ENCODE measurements around the gene SLC16A14.
"Not testable (repeated sequence)": the region's sequence is repeated elsewhere in the genome, so short reads cannot be mapped to it uniquely, and the experiment has no call there.

The SLC16A14 gene, protein sequence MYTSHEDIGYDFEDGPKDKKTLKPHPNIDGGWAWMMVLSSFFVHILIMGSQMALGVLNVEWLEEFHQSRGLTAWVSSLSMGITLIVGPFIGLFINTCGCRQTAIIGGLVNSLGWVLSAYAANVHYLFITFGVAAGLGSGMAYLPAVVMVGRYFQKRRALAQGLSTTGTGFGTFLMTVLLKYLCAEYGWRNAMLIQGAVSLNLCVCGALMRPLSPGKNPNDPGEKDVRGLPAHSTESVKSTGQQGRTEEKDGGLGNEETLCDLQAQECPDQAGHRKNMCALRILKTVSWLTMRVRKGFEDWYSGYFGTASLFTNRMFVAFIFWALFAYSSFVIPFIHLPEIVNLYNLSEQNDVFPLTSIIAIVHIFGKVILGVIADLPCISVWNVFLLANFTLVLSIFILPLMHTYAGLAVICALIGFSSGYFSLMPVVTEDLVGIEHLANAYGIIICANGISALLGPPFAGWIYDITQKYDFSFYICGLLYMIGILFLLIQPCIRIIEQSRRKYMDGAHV

DNA sequence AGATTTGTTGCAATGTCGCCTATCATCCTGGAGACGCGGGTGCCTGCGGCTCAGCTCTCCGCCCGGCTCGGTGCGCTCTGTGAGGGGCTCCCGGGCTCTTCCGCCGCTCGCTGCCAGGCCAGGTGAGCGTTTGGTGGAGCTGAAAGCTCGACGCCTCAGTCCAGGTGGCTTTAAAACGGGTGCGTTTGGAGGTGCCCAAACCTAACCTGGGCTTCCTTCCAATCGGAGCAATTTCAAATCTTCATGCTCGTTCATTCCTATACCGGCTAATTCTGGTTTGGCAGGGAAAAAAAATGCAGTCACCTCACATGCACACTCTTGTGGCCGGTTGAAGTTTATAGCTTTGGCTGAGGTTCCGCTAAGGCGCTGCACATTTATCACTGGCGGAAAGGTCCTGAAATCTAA lies at the start of gene SLC16A14:
Gene SLC16A14 (minus strand): TSS at position 274 of the 405 bp plus-strand sequence. CDS start 9,572 bp downstream, outside the sequence.
- DNase-seq: peak; percentile 6 to 41

DNA sequence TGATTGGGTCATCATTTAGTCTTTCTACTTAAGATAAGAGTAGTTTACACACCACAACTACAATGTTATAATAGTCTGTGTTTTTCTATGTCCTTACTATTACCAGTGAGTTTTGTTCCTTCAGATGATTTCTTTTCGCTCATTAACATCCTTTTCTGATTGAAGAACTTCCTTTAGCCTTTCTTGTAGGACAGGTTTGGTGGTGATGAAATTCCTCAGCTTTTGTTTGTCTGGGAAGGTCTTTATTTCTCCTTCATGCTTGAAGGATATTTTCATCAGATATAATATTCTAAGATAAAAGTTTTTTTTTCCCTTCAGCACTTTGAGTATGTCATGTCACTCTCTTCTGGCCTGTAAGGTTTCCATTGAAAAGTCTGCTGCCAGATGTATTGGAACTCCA lies 38.0 kb upstream of the SLC16A14 start:
- DNase-seq: no peak

DNA sequence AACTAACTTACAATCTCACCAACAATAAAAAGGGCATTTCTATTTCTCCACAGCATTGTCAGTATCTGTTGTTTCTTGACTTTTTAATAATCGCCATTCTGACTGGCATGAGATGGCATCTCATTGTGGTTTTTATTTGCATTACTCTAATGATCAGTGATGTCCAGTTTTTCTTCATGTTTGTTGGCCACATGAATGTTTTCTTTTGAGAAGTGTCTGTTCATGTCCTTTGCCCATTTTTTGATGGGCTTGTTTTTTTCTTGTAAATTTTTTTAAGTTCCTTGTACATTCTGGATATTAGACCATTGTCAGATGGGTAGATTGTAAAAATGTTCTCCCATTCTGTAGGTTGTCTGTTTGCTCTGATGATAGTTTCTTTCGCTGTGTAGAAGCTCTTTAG lies 33.2 kb upstream of the SLC16A14 start:
- DNase-seq: not testable (repeated sequence)

DNA sequence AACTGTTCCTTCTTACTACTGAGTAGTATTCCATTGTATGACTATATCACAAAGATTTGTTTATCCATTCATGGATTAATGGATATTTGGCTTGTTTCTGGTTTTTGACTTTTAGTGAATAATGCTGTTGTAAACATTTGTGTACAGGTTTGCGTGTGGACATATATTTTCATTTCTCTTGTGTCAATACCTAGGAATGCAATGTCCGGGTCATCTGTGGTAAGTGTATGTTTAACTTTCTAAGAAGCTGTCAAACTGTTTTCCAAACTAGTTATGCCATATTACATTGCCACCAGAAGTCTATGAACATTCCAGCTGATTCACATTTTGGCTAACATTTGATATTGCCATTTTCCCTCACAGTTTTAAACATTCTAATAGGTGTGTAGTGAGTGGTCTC lies 29.1 kb upstream of the SLC16A14 start:
- DNase-seq: no peak

DNA sequence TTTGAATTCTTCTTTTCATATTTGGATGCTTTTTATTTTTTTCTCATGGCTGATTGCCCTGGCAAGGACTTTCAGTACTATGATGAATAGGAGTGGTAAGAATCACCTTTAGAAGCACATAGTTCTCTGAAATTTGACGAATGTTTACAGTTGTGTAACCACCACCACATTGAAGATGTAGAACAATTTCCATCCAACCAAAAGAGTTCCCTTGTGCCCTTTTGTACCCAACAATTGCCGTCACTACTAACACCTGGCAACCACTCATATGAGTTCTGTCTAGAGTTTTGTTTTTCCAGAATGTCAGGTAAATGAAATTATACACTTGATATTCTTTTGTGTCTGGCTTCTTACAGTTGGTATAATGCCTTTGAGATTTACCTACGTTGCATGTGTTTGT lies 28.7 kb upstream of the SLC16A14 start:
- DNase-seq: no peak

DNA sequence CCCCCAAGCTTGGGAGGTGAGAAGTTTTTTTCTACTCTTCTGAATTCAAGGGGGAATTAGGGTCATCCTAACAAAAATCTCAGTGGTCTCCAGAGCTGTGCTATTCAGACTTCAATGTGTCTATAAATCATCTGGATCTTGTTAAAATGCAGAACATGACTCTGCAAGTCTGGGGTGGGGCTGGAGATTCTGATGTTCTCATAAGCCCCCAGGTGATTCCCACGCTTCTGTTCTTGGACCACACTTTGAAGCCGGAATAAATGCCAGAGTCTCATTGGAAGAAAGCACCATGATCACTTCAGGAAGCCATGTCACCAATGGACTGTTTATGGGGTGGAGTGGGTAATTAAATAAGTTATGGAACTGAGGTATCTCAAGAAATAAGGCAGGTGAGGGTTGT lies 22.2 kb upstream of the SLC16A14 start:
- DNase-seq: no peak

DNA sequence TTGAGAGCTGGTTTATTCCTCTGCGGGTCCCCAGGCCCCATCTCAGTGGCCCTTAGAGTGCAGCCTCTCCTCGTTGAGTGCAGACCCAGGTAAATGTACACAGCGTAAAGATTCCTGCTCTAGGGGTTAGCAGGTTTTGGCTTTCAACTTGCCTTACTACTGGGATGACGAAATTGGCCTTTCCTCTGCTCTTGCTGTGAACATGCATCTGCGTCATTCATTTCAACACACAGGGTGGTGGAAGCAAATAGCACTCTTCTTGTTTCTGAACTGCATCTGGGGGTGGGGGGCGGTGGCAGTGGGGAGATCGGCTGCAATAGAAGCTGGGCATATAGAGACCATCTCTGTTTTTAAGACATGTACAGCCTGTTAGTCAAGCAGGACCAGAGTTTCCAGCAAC lies 16.5 kb upstream of the SLC16A14 start:
- DNase-seq: no peak

DNA sequence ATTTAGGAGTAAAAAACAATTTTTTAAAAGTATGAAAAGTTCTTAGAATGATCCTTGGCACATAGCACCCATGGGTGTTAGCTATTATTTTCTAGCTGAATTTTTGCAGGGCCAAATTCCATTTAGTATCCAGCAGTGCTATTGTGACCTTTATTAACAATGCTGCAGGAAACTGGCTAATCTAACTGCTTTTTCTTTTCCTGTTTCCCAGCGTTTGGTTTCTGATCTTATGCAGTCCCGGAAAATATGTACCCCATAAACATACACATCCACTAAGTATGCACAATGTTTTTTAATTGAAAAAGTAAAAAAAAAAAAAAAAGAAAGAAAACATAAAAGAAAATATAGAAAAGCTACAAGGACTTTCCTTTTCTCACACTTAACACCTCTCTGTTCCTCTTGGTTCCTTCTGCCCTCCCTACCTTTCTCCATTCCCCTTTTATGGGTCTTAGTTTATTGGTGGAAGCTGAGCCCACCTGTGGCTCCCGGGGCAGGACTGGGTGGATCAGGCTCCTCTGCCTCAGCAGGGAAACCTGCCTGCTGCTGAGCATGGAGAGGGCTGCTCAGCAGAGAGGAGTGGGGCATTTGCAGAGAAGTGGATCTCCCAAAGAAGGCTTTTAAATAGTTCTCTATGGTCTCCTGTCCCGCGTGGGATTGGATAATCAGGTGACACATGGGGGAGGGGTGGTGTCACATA lies 9.3 kb upstream of the SLC16A14 start:
- DNase-seq: no peak

DNA sequence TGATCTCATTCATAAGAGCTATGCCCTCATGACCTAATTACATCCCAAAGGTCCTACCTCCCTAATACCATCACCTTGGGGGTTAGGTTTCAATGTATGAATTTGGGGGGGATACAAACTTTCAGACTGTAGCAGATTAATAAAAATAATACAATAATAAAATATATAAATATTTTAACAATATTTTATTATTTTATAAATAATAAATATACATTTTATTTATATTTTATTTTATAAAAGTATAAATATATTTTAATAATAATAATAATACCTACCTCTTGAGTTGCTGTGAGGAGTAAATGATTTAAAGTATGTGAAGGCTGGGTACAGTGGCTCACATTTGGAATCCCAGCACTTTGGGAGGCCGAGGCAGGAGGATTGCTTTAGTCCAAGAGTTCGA lies 8.1 kb upstream of the SLC16A14 start:
- no peak for DNase-seq

DNA sequence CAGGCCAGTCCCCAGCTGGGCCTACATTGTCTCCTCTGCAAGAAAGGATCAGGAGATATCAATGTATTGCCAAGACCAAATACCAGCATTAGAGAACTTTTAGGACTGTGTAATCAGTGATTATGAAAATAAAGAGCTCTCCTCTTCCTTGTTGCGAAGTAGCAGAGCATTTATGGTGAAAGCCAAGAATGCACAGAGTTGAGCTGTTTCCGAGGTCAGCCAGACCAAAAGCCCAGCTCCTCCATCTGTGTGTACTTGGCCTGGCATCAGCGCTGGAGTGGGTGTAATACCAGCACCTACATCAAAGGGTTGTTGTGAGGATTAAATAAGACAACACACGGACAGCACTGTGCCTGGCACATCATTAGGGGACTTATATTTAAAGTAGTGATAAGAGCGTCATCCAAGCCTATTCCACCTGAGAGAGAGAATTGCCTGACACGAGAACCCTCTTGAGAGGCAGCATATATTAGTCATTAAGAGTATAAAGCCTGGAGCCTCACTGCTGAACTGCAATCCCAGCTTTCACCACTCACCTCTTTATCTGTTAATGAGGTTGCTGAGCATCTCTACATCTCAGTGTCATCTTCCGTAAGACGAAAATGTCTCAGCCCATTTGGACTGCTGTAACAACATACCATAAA lies 7.4 kb upstream of the SLC16A14 start:
- DNase-seq: no peak

DNA sequence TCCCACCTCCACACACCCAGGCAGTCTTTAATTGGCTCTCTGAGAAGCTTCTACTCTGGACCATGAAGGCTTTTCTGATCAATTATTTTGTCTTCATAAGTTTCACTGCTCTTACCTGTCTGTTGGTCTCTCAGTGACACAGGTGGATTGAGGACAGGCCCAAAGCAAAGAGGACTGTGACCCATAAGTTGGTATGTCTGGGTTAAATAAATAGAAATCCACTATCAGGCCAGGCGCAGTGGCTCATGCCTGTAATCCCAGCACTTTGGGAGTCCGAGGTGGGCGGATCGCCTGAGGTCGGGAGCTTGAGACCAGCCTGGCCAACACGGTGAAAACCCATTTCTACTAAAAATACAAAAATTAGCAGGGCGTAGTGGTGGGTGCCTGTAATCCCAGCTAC lies 2.7 kb upstream of the SLC16A14 start:
- no peak for DNase-seq

DNA sequence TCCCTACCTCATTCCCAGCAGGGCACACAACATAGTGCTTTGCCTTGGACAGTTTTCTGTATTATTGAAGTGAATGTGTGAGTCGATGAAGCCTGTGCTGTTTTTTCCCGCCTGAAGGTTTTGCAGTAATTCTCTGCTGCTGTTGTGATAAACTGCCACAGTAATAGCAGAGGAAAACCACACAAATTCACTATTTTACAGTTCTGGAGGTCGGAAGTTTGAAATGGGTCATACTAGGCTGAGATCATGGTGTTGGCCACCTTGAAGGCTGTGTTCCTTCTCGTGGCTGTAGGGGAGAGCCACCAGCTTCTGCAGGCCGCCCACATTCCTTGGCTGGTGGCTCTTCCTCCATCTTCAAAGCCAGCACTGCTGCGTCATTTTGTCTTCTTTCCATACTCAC lies 678 bp upstream of the SLC16A14 start:
- no peak for DNase-seq

DNA sequence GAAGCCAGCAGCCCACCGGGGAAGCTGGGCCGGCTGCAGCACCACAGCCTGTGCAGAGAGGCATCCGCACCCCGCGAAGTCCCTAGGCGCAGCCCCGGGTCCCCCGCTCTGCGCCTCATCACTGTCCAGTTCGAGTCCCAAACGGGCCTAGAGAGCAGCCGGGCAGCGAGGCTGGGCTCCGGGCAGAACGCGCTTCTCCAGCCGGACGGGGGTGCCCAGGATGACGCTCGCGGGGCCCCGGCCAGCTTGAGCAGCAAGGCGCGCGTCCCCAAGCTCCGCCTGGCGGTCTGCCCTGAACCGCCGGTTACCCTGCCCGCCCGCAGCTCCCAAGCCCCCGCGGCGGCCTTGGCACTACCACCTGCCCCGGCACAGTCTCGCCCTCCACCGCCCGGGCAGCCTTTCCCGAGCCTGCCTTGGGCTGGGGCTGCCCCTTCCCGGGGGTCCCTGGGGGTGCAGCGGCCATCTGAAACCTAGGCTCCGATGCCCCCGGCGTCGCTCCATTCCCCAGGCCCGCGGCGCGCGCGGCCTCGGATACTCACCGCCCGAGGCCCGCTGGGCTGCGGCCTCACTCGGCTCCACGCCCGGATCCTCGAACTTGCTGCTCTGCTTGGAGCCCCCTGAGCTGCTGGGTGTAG lies 591 bp downstream of the SLC16A14 start:
- DNase-seq: peak in 1 of 2 experiments; percentile 1

DNA sequence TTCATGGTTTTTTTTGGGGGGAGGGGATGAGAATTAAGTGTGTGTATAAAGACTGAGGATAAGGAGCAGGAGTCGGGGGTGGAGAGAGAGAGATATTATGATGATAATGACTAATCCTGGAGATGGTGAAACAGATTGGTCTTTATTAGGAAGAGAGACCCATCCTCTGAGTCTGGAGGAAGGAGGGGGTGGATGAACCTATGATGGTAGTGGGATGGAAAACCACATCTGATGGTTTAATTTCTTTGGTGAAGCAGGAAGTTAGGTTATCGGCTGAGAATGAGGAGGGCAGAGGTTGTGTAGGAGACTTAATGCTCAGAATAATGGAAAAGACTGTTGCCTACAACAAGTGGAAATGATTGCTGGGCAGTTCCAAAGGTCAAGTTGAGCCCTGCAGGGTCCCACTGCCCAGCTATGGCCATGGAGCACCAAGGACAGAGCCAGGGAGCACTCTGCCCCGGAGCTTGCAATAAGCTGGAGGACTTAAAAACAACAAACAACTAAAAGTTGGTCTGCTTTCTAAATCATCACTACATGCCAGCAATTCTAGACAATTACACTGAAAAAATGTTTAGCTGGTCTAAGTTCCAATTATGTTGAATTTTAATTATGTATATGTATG lies 7.9 kb downstream of the SLC16A14 start:
- DNase-seq: no peak

DNA sequence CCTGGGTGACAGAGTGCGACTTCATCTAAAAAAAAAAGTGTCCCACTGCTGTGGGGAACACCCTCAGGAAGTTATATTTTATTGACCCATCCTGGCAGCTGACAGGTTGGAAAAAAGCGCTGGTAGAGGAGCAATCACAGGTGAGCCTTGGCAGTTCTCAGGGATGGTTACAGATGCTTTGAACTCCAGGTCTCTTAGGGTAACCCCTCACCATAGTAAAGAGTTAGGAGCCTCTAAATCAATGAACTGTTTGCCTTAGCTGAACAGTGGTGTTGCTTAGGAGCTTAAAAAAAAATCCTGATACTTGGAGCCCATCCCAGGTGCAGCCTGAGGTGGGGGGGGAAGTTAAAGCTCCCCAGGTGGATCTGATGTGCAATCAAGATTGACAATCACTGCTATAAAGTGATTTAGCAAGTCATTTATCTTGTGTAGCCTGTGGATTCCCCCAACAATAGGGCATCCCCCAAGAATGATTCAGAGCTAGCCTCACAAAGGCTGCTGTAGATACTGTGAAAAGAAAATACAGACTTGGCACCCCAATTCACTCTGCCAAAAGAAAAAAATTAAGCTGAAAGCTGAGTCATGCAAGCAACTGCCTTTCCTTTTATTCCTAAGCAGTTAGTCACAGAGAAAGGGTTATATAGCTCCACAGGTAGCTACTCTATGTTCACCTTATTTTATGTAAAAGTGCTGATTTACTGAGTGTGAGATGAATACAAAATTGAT lies 14.8 kb downstream of the SLC16A14 start:
- DNase-seq: no peak

DNA sequence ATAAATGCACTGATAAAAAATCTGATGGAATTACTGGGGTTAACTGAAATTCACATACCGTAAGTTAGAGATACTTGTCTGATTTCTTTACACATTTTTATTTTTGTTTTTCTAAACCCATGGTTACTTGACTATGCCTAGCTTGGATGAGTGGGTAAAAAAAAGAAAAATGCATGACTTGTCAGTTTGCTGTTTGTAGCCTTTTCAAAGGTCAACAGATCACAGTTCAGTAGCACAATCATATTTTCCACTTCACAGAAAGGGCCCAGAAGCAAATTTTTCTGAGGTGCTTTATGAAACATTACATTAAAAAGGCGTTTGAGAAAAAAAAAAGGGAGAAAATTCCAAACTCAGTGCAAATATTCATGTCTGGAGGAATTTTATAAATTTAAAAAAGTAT lies 16.4 kb downstream of the SLC16A14 start:
- DNase-seq: no peak

DNA sequence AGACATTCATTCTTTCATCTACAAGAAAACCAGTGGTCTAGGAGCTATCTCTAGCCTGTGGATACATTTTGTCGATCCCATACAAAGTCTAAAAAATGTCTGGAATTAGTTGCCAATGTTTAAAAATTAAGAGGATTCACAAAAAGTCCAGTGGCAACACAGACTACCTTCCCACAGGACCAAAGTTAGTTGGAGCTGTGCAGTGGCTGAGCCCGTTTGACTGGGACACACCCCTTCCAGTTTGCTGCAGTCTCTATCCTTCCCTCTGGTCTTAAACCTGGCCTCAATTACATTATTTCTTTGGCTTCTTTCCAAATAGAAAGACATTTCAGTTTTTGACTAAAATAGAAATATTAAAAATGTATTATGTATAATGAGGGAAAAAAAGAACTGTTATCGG lies 18.6 kb downstream of the SLC16A14 start:
- DNase-seq: no peak

DNA sequence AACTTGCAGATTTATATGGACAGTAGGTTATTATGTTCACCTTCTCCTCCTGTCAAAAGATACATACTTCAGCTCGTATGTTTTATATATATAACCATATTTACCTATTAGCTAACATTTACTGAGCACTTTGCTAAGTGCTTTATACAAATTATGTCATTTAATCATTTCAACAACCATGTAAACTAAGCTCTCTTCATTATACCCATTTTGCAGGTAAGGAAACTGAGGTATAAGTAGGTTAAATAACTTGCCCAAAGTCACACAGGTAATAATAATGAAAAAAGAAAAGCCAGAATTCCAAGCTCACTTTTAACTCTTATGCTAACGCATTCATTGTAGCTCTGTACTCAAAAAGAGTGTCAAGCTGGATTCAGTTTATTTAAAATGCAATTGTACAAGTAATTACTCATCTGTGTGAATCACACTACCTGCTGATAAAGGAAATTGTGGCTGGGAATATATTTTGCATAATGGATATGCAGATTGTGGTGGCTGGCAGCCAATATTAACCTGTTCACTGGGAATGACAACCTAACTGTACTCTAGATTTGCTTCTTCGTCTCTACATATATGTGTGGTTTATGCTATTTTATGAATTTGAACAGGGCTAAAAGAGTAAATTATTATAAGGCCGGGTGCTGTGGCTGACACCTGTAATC lies 20.6 kb downstream of the SLC16A14 start:
- no peak for DNase-seq

DNA sequence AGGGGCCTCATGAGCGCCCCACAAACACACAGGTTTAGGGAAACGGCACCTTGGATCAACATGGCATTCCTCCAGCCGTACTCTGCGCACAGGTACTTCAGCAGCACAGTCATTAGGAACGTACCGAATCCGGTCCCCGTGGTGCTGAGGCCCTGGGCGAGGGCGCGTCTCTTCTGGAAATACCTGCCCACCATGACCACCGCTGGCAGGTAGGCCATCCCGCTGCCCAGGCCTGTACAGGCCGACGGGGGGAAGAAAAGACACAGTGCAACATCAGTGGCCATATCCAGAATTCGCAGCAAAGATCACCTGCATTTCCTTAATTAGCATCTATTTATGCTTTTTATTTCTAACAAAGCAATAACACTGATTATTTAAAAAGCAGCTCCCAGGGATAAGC lies 22.2 kb downstream of the SLC16A14 start:
- DNase-seq: no peak

DNA sequence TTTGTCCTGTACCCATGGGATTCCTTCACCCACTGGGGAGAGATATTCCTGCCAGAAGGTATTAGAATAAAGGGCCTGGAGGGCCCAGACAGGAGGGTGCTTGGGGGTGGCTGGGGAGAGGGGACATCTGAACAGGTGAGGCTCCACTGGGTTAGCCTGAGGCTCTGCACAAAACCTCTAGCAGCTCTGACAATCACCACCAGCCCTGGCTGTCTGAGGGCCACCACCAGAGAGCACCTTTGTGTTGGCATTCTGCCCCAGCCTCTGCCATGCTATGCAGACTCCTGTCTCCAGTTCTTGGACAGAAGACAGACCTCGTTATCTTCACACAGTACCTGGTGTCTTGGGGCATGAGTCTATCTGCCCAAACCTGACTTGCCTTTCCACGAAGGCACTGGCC lies 25.3 kb downstream of the SLC16A14 start:
- no peak for DNase-seq

DNA sequence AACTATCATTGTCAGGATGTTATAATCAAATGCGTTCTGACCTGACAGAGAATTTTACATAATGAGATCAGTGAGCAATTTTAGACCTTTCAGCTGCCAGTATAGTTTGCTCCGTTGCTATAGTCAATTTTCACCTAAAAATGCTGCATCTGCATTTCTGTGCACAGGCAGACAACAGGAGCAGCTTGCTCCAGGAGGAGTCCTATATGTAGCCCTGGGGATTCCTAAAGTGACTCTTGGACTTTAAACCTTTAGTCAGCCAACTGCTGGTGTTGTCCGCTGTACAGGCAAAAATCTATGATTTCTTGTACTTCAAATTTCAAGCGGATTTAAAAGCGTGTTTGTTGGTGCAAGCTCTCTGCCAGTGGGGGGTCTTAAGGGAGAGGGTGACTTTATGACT lies 25.7 kb downstream of the SLC16A14 start:
- no peak for DNase-seq

DNA sequence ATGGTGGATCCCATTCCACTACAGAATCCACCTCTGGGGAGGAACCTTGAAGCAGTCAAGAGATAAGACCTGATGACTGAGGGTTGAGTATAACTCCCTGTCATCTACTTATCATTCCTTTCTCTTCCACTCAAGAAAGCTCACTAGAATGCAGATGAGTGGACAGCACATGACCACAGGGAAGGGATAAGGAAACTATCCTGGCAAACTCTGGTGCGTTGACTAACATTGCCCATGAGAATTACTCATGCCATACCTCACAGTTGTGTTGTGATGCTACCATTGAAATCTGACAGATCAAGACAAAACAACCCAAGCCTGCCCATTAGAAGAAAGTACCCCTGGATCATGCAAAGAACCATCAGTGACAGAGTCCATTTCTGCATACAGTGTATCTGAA lies 26.5 kb downstream of the SLC16A14 start:
- no peak for DNase-seq

Measured in Kasumi-1 (cell line).